HepG2 (cell line): ENCODE results near the gene IRAK2. TPM values are rescaled to one million over a fixed set of nuclear protein-coding genes. Genes with fewer than 3 reads are reported as not detected.

Experiments used
- CBX5 ChIP-seq: sonication (generic); formaldehyde crosslinking; IDR thresholded peaks from 2 replicates; pipeline ENCODE4 v1.4.0; 2020; ENCODE audit warnings: missing genetic modification reagents, borderline replicate concordance
- CEBPB ChIP-seq: IDR thresholded peaks from 2 replicates; pipeline ENCODE4 v1.6.1; 2011; ENCODE audit warnings: low read depth, low read length, improper control_type of control experiment, borderline replicate concordance
- DNMT1 ChIP-seq: sonication (generic); formaldehyde crosslinking; IDR thresholded peaks from 2 replicates; pipeline ENCODE4 v1.5.1; 2020; ENCODE audit warnings: mild to moderate bottlenecking, missing genetic modification reagents
- ETV6 ChIP-seq: sonication (generic); formaldehyde crosslinking; conservative IDR thresholded peaks from 2 replicates; pipeline ENCODE4 v1.4.0; 2020; ENCODE audit warnings: missing genetic modification reagents
- MAFK ChIP-seq, 2 experiments: IDR thresholded peaks in 1 of 2; conservative IDR thresholded peaks in 1 of 2; 2 replicates each; pipeline ENCODE4 v1.6.1; 2011; ENCODE audit warnings: improper control_type of control experiment in 2 of 2, low read length in 2 of 2
- MAZ ChIP-seq, 2 experiments: sonication (generic) in 1 of 2; formaldehyde crosslinking in 1 of 2; IDR thresholded peaks; 2 replicates each; pipeline versions ENCODE4 v1.5.0 to v1.6.1; 2012 to 2020; ENCODE audit warnings: low read depth in 2 of 2, mild to moderate bottlenecking in 2 of 2, borderline replicate concordance in 1 of 2, improper control_type of control experiment in 1 of 2, low read length in 1 of 2, missing genetic modification reagents in 1 of 2, moderate library complexity in 1 of 2
- MTF2 ChIP-seq: sonication (generic); formaldehyde crosslinking; IDR thresholded peaks from 2 replicates; pipeline ENCODE4 v1.5.0; 2020; ENCODE audit warnings: missing genetic modification reagents, borderline replicate concordance
- POGZ ChIP-seq: sonication (generic); formaldehyde crosslinking; IDR thresholded peaks from 2 replicates; pipeline ENCODE4 v1.4.0; 2020; ENCODE audit warnings: mild to moderate bottlenecking, missing genetic modification reagents
- RBFOX2 ChIP-seq: fragments of 200-400 bp; formaldehyde crosslinking; IDR thresholded peaks from 2 replicates; pipeline ENCODE4 v1.6.1; 2017; ENCODE audit warnings: low read depth, mild to moderate bottlenecking, low read length
- RELA ChIP-seq: sonication (generic); formaldehyde crosslinking; IDR thresholded peaks from 2 replicates; pipeline ENCODE4 v1.4.0; 2020; ENCODE audit warnings: missing genetic modification reagents
- RFXAP ChIP-seq: sonication (generic); formaldehyde crosslinking; IDR thresholded peaks from 2 replicates; pipeline ENCODE4 v1.4.0; 2020; ENCODE audit warnings: missing genetic modification reagents, borderline replicate concordance
- RORA ChIP-seq: sonication (generic); formaldehyde crosslinking; IDR thresholded peaks from 2 replicates; pipeline ENCODE4 v1.5.0; 2020; ENCODE audit warnings: mild to moderate bottlenecking, missing genetic modification reagents, moderate library complexity
- STAG1 ChIP-seq: sonication (generic); formaldehyde crosslinking; IDR thresholded peaks from 2 replicates; pipeline ENCODE4 v1.4.0; 2020; ENCODE audit warnings: missing genetic modification reagents
- TOPORS ChIP-seq: sonication (generic); formaldehyde crosslinking; IDR thresholded peaks from 2 replicates; pipeline ENCODE4 v1.8.0; 2023; ENCODE audit warnings: mild to moderate bottlenecking, missing genetic modification reagents
- ZBTB3 ChIP-seq: sonication (generic); formaldehyde crosslinking; IDR thresholded peaks from 2 replicates; pipeline ENCODE4 v1.4.0; 2020; ENCODE audit warnings: low read depth, mild to moderate bottlenecking, moderate library complexity, missing genetic modification reagents, borderline replicate concordance
- ZNF614 ChIP-seq: IDR thresholded peaks from 2 replicates; pipeline ENCODE4 v1.6.1; 2018; ENCODE audit warnings: missing biosample characterization, missing genetic modification reagents, inconsistent platforms, borderline replicate concordance
- ZNF772 ChIP-seq: sonication (generic); formaldehyde crosslinking; IDR thresholded peaks from 2 replicates; pipeline ENCODE4 v1.5.0; 2020; ENCODE audit warnings: mild to moderate bottlenecking, missing genetic modification reagents
- ZSCAN25 ChIP-seq: sonication (generic); formaldehyde crosslinking; IDR thresholded peaks from 2 replicates; pipeline ENCODE4 v1.8.0; 2022; ENCODE audit warnings: mild to moderate bottlenecking, missing genetic modification reagents
- polyA plus RNA-seq, 8 experiments: library from polyadenylated mRNA; depleted of rRNA in 3 of 8; stranded (reverse) in 7 of 8; unstranded in 1 of 8; fragments of >200 nt; fragmentation: Illumina TruSeq in 4 of 8; extraction: Trizol in 4 of 8; gene quantifications; 2 replicates each; pipeline versions ENCODE4 v1.2.1 to v1.2.3, GENCODE V29; 2011 to 2016; ENCODE audit warnings: low read depth in 4 of 8, missing spikeins in 1 of 8, mixed read lengths in 1 of 8; ENCODE audit not compliant: insufficient read depth in 1 of 8
- total RNA-seq, 5 experiments: library from RNA; depleted of rRNA; stranded (reverse); fragments of >200 nt; fragmentation: Illumina TruSeq; extraction: Trizol; gene quantifications; 2 replicates each; pipeline ENCODE4 v1.2.3, GENCODE V29; 2016; ENCODE audit warnings: low read depth in 1 of 5
- TF ChIP-seq, protein P1 (sequence below): sonication (generic); formaldehyde crosslinking; IDR thresholded peaks from 2 replicates; pipeline ENCODE4 v1.4.0; 2020; ENCODE audit warnings: mild to moderate bottlenecking, missing genetic modification reagents
- TF ChIP-seq, protein P2 (sequence below): sonication (generic); formaldehyde crosslinking; IDR thresholded peaks from 2 replicates; pipeline ENCODE4 v1.4.0; 2020; ENCODE audit warnings: mild to moderate bottlenecking, low read depth, missing genetic modification reagents

The IRAK2 gene
- total and polyA plus RNA-seq, 2 of the 13 experiments (the other 11 are each of a cell fraction or from before 2014, with no cell fraction given), result 13.1 to 23.3 TPM

DNA sequence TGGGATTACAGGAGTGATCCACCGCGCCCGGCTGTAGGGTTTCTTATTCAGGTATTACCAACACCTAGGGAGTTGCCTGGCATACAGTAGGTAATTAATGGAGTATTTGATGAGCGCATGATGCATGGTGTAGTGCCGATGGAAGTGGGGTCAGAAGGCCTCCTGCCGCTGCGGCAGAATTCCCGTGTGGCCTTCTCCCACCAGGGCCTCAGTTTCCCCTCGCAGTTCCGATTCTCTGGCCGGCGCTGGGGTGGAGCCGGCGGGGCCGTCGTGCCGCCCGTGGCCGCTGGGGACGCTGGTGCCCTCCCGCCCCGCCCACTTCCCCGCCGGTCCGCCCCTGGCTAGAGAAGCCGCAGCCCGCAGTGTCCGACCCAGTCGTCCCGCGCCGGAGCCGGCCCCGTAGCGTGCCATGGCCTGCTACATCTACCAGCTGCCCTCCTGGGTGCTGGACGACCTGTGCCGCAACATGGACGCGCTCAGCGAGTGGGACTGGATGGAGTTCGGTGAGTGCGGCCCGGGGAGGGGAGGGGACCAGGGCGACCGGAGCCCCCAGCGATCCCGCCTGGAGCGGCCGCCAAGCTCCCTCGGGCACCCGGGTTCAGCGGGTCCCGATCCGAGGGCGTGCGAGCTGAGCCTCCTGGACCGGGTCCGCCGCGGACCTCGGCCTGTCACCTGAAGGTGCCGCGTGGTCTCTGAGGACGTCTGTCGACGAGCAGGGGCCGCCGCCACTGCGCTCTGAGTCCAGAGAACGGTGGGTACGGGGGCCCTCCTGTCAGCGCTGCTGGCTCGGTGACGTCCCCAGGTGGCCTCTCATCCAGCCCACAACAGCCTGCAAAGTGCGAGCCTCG, at the start of gene IRAK2 (continued):
- TF ChIP-seq, protein P1, sequence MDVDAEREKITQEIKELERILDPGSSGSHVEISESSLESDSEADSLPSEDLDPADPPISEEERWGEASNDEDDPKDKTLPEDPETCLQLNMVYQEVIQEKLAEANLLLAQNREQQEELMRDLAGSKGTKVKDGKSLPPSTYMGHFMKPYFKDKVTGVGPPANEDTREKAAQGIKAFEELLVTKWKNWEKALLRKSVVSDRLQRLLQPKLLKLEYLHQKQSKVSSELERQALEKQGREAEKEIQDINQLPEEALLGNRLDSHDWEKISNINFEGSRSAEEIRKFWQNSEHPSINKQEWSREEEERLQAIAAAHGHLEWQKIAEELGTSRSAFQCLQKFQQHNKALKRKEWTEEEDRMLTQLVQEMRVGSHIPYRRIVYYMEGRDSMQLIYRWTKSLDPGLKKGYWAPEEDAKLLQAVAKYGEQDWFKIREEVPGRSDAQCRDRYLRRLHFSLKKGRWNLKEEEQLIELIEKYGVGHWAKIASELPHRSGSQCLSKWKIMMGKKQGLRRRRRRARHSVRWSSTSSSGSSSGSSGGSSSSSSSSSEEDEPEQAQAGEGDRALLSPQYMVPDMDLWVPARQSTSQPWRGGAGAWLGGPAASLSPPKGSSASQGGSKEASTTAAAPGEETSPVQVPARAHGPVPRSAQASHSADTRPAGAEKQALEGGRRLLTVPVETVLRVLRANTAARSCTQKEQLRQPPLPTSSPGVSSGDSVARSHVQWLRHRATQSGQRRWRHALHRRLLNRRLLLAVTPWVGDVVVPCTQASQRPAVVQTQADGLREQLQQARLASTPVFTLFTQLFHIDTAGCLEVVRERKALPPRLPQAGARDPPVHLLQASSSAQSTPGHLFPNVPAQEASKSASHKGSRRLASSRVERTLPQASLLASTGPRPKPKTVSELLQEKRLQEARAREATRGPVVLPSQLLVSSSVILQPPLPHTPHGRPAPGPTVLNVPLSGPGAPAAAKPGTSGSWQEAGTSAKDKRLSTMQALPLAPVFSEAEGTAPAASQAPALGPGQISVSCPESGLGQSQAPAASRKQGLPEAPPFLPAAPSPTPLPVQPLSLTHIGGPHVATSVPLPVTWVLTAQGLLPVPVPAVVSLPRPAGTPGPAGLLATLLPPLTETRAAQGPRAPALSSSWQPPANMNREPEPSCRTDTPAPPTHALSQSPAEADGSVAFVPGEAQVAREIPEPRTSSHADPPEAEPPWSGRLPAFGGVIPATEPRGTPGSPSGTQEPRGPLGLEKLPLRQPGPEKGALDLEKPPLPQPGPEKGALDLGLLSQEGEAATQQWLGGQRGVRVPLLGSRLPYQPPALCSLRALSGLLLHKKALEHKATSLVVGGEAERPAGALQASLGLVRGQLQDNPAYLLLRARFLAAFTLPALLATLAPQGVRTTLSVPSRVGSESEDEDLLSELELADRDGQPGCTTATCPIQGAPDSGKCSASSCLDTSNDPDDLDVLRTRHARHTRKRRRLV (CRISPR knock-in tag), result no peak
- TF ChIP-seq MAFK (conservative IDR thresholded peaks at IDR 0.05 in 1 of 2, IDR thresholded peaks at IDR 0.05 in 1 of 2; ENCODE audit: low read length in 2 of 2), result no peak
- TF ChIP-seq ZNF614, result peak; percentile 38; the same call in 1 of the 2 replicates
- no peak for TF ChIP-seq CEBPB
- 0 out of 2 replicates have a peak, but pooled peaks have one; percentile 18 for TF ChIP-seq POGZ (CRISPR knock-in tag)
- peak; percentile 93 for TF ChIP-seq RBFOX2
- no peak for TF ChIP-seq RELA
- TF ChIP-seq TOPORS (CRISPR knock-in tag), result no peak
- TF ChIP-seq MAZ (IDR thresholded peaks at IDR 0.05; ENCODE audit: borderline replicate concordance, low read depth, low read length), result 0 out of 2 replicates have a peak, but pooled peaks have one; percentile 19
- TF ChIP-seq MAZ (CRISPR knock-in tag; IDR thresholded peaks at IDR 0.05; ENCODE audit: low read depth), result peak; percentile 83
- no peak for TF ChIP-seq RORA (CRISPR knock-in tag)
- no peak for TF ChIP-seq ZSCAN25 (CRISPR knock-in tag)
- TF ChIP-seq MTF2, result no peak
- 0 out of 2 replicates have a peak, but pooled peaks have one; percentile 23 for TF ChIP-seq ZBTB3 (CRISPR knock-in tag)
- TF ChIP-seq DNMT1 (CRISPR knock-in tag), result peak; percentile 80; the same call in 1 of the 2 replicates
- TF ChIP-seq STAG1, result peak; percentile 52
- TF ChIP-seq, protein P2, sequence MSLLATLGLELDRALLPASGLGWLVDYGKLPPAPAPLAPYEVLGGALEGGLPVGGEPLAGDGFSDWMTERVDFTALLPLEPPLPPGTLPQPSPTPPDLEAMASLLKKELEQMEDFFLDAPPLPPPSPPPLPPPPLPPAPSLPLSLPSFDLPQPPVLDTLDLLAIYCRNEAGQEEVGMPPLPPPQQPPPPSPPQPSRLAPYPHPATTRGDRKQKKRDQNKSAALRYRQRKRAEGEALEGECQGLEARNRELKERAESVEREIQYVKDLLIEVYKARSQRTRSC (CRISPR knock-in tag), result 0 out of 2 replicates have a peak, but pooled peaks have one; percentile 66
- no peak for TF ChIP-seq CBX5 (CRISPR knock-in tag)
- 0 out of 2 replicates have a peak, but pooled peaks have one; percentile 44 for TF ChIP-seq RFXAP (CRISPR knock-in tag)
- TF ChIP-seq ETV6 (CRISPR knock-in tag), result no peak
- TF ChIP-seq ZNF772 (CRISPR knock-in tag), result peak; percentile 53; the same call in 1 of the 2 replicates
